Colon (tissue), 2 donors: ENCODE results near the gene TNF.

Experiments used
- FAIRE-seq: peaks from 2 replicates; lab custom pipeline; 2012; peaks lifted over from hg19 to GRCh38; lab: Jason Lieb, UNC
- donor health status: control.
- donor health status: control.

TNF gene

GRCh38 chr6:31575335-31575901 is at the start of gene TNF:
Gene TNF, plus strand, starts transcription at chr6:31575565. Its CDS starts 177 bp downstream, at chr6:31575742.
- no peak for FAIRE-seq

GRCh38 chr6:31525932-31526591 is 49.3 kb upstream of the TNF start:
- FAIRE-seq = no peak

GRCh38 chr6:31528307-31528777 is 47.0 kb upstream of the TNF start:
- no peak for FAIRE-seq

GRCh38 chr6:31528821-31529328 is 46.5 kb upstream of the TNF start, which contains the start of gene MCCD1:
Gene MCCD1, plus strand, starts transcription at chr6:31528962. Its CDS starts 53 bp downstream, at chr6:31529015.
- no peak for FAIRE-seq

GRCh38 chr6:31529329-31530150 is 45.8 kb upstream of the TNF start:
- FAIRE-seq = no peak

GRCh38 chr6:31530659-31531058 is 44.7 kb upstream of the TNF start:
- FAIRE-seq = no peak

- no peak for FAIRE-seq
These were observed 44.2 kb upstream of the TNF start for GRCh38 chr6:31531162-31531561.

- no peak for FAIRE-seq
These were observed 43.4 kb upstream of the TNF start for GRCh38 chr6:31531771-31532643.

DNA sequence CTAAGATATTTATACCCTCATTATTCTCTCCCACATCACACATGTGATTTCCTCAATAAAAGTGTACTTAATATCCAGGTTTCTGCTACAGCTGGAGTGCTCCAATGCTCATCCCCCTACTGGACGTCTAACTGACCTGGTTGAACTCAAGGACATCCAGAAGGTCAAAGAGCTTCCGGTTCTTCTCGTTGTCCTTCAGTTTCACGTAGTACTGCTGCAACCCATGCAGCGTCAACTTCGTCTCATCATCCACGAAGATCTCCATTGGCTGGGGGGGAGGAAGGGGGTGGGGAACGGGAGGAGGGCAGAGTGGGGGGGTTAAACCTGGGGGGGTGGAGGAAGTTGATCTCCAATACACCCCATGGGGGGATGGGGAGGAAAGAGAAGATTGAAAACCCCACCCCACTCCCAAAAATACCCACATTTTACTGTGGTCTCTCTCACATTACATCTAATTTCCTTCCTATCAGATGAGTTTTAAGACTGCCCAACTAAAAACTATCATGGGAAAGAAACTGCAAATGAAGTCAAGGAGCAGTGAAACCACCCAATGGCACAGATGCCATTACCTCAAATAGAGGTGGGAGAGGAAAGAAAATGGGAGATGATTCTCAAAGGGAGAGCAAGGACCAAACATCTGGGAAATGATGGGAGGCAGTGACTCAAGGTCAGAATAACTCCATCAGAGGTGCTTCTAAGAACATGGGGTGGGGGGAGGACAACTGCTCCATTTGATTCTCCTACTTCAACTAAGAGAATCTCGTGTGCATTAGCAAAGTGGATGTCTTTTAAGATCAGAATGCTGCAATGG is 42.5 kb upstream of the TNF start:
- no peak for FAIRE-seq

- no peak for FAIRE-seq
These were observed 41.9 kb upstream of the TNF start for GRCh38 chr6:31533455-31533841.

DNA sequence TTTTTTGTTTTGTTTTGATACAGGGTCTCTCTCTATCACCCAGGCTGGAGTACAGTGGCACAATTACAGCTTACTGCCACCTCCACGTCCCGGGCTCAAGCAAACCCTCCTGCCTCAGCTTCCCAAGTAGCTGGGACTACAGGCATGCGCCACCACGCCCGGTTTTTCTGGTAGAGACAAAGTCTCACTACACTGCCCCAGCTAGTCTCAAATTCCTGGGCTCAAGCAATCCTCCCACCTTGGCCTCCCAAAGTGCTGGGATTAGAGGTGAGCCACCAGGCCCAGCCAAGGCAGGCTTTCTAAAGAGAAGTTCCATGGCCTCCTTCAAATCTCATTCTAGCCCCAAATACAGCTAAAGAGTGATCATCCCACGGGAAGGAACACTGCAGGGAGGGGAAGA is 41.4 kb upstream of the TNF start:
- no peak for FAIRE-seq

GRCh38 chr6:31534521-31535040 is 40.8 kb upstream of the TNF start:
- FAIRE-seq = no peak

DNA sequence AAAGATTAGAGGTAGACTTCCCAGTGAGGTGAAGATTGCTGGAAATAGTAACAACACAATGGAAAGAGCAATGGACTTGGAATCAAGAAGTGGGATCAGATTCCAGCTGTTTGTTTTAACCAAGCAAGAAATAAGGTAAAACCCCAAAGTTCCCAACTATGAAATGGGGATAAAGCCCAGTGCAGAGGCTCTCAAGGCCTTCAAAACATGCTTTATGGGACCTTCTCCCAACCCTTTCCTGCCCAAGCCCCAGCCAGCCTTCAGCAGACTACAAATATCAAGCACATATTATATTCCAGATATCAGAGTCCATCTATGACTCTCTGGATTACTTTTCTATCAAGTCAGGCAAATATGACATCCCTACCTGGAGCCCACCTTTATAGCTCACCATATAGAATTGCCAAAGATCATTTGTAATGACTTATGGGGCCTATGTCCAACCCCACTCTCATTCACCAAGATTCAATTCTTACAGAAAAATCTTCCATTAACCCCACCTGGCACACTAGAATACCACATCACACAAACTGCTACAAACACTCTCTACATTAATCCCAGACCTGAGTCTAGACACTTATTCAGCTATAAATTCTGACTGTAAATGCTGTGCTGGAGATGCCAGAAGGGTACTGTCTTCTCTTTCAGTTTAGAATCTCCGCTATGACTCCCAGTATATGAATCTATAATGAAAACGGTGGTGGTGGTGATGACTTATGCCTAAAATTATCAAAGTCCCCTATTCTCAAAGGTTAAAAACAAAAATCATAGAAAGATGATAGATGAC is 39.6 kb upstream of the TNF start:
- no peak for FAIRE-seq

- FAIRE-seq = no peak
These were observed 36.5 kb upstream of the TNF start for GRCh38 chr6:31538805-31539400.

- FAIRE-seq = no peak
These were observed 34.7 kb upstream of the TNF start for GRCh38 chr6:31540640-31541039.

- FAIRE-seq = no peak
These were observed 34.2 kb upstream of the TNF start for GRCh38 chr6:31541059-31541657.

- FAIRE-seq = no peak
These were observed 33.5 kb upstream of the TNF start, which contains the start of gene DDX39B for GRCh38 chr6:31541658-31542521. Gene DDX39B, minus strand, starts transcription at chr6:31542003. Its CDS starts 1,471 bp downstream, at chr6:31540532.

GRCh38 chr6:31543639-31544038 is 31.7 kb upstream of the TNF start:
- FAIRE-seq = no peak
